ENCODE data around the gene ACP1.
A peak's percentile ranks its signal among the peaks of the same experiment; 100 is the strongest.

ACP1 gene

GRCh38 chr2:244547-244946 lies 20.2 kb upstream of the ACP1 start:
- no peak overlapping the region for H3K27ac ChIP-seq
- TF ChIP-seq CTCF (IDR thresholded peaks at IDR 0.05) (no peak), ZFX (IDR thresholded peaks at IDR 0.05; ENCODE audit: borderline replicate concordance) (no peak)

GRCh38 chr2:246489-247144 lies 18.1 kb upstream of the ACP1 start:
- TF ChIP-seq CTCF (IDR thresholded peaks at IDR 0.05) (peak; percentile 72), ZFX (IDR thresholded peaks at IDR 0.05; ENCODE audit: borderline replicate concordance) (no peak)
- H3K27ac ChIP-seq = no peak overlapping the region

GRCh38 chr2:248724-249123 lies 16.0 kb upstream of the ACP1 start:
- H3K27ac ChIP-seq = no peak overlapping the region
- no peak for TF ChIP-seq ZFX (IDR thresholded peaks at IDR 0.05; ENCODE audit: borderline replicate concordance)
- TF ChIP-seq CTCF (IDR thresholded peaks at IDR 0.05) = no peak

GRCh38 chr2:249538-250042 lies 15.2 kb upstream of the ACP1 start:
- TF ChIP-seq ZFX (IDR thresholded peaks at IDR 0.05; ENCODE audit: borderline replicate concordance) = no peak
- no peak for TF ChIP-seq CTCF (IDR thresholded peaks at IDR 0.05)
- H3K27ac ChIP-seq = no peak overlapping the region

DNA sequence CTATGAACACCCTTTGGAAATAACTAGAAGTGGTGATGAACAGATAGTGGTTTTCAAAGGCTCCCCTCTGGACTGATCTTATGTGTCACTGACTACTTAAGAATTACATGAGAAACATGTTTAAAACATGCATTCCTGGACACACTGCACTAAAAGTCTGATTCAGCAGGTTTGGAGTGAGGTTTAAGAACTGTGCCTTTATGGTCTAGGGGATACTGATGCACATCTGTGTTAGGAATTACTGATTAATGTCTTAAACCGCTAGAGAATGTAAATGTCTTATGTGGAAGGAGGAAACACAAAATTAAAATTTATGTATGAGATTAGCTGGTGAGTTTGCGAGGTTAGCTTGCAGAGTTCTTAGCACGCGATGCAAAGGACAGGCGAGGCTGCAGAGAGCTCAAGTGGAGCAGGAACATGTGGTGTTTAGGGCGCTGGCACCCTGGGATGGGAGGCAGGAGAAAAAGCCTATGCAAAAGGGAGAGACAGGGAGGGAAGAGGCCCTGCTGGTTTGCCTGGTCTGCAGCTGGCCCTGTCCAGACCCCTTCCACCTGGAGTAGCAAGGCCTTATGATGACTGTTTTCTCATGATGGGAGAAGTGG lies 12.6 kb upstream of the ACP1 start:
- no peak overlapping the region for H3K27ac ChIP-seq
- TF ChIP-seq ZFX (IDR thresholded peaks at IDR 0.05; ENCODE audit: borderline replicate concordance) = no peak

- TF ChIP-seq CTCF (IDR thresholded peaks at IDR 0.05) = no peak
- no peak overlapping the region for H3K27ac ChIP-seq
Measured at GRCh38 chr2:253202-253638, 11.5 kb upstream of the ACP1 start.

DNA sequence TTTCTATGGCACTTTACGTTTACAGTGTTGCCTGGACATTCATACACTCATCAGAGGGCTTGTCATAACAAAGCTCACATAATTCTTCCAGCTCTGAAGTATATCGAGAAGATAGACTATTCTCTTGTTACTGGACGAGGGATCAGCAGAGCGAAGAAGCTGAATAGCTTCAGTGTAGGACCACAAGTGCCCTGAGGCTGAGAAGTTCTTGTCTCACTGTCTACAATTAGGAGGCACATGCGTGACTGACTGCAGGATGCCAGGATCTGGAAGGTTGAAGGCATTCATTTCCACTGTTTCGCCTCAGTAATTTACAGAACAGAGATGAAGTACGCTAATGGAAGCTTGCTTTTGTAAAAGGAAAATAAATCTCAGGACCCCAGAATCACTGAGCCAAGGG lies 10.5 kb upstream of the ACP1 start:
- H3K27ac ChIP-seq = no peak overlapping the region
- TF ChIP-seq CTCF (IDR thresholded peaks at IDR 0.05) = no peak
- no peak for TF ChIP-seq ZFX (IDR thresholded peaks at IDR 0.05; ENCODE audit: borderline replicate concordance)

Measured in 22Rv1 (cell line).